Tibial nerve (tissue), 3 donors: ENCODE results near the gene BAIAP2L2.

ENCODE experiments used
- POLR2A ChIP-seq, 2 donors: fragments of 450-650 bp; IDR thresholded peaks; one replicate each; pipeline ENCODE4 v1.6.1; 2017; ENCODE audit warnings: antibody characterized with exemption in 2 of 2, mild to moderate bottlenecking in 2 of 2, moderate library complexity in 2 of 2
- TF ChIP-seq, protein P1 (sequence below), 5 experiments: fragments of 200-600 bp in 3 of 5; fragments of 450-650 bp in 2 of 5; sonication (generic) in 3 of 5; IDR thresholded peaks; one replicate each; pipeline ENCODE4 v1.5.1; 2016 to 2019; ENCODE audit warnings: antibody characterized with exemption in 5 of 5, mild to moderate bottlenecking in 3 of 5, moderate library complexity in 2 of 5

DNA sequence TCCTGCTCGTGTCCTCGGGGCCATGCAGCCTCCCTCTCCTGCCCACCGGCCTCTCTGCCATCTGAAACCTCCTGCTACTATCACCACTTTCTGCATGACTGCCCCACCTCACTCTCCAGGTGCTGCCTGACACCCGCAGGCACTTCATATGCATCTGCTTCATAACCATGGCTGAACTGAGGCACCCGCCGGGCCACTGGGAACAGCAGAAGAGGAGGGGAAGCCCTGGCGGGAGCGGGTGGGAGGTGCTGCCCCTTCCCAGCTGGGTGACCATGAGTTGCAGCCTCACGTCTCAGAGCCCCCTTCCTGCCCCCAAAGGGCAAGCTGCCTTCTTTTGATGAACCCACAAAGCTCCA is 75.0 kb downstream of the BAIAP2L2 start:
- TF ChIP-seq, protein P1, sequence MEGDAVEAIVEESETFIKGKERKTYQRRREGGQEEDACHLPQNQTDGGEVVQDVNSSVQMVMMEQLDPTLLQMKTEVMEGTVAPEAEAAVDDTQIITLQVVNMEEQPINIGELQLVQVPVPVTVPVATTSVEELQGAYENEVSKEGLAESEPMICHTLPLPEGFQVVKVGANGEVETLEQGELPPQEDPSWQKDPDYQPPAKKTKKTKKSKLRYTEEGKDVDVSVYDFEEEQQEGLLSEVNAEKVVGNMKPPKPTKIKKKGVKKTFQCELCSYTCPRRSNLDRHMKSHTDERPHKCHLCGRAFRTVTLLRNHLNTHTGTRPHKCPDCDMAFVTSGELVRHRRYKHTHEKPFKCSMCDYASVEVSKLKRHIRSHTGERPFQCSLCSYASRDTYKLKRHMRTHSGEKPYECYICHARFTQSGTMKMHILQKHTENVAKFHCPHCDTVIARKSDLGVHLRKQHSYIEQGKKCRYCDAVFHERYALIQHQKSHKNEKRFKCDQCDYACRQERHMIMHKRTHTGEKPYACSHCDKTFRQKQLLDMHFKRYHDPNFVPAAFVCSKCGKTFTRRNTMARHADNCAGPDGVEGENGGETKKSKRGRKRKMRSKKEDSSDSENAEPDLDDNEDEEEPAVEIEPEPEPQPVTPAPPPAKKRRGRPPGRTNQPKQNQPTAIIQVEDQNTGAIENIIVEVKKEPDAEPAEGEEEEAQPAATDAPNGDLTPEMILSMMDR (IDR thresholded peaks at IDR 0.05), result no peak
- TF ChIP-seq POLR2A (IDR thresholded peaks at IDR 0.05), result no peak
